GM19463 (cell line): ENCODE measurements around the gene MRTFA.
A peak's percentile ranks its signal among the peaks of the same experiment; 100 is the strongest.

Experiments used
- ATAC-seq: cut with Tn5 transposase; IDR thresholded peaks from one replicate; pipeline ENCODE4 v1.9.1; 2021; ENCODE audit warnings: mild to moderate bottlenecking, moderate library complexity; ENCODE audit not compliant: unreplicated experiment

The MRTFA gene

DNA sequence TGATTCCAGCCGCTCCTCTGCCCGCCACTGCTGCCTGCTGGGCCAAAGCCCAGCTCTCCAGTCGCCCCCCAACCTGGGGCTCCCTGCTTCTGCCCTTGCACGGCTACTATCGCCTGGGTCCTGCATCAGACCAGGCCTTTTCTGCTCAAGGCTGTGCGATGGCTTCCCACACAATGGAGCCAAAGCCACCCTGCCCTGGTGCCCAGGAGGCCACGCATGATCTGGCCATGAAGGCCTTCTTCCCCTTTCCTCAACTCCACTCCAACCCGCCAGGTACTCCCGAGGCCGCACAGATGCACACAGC lies 220.3 kb downstream of the MRTFA start:
- ATAC-seq, result no peak

- ATAC-seq, result no peak
Measured at GRCh38 chr22:40415531-40416266, 220.8 kb downstream of the MRTFA start.

DNA sequence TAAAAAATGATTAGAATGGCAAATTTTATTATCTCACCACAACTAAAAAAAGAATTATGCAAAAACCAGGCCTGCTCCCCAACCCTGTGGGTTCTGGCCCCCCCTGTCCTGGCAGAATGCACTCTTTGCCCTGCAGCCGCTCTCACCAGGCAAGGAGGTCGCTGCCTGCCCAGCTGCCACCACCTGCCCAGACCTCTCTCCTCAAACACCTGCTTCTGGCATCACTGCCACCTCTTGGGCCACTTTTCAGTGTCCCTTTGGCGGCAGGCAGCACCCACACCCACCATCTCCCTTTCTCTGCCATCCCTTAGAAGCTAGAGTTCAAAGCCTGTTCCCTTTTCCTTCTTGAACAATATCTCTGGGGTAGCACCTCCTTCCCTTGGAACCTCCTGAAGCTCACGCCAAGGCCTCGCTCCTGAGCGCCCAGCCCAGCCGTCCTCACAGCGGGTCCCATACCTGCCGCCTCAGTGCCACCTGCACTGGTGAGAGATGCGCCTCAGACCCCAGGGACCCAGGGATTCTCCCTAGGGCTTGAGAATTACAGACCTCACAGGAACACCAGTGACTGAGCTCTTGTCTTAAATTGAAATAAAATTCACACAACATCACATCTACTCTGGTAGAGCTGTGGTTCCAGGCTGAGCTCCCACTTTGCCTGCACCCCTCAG lies 221.5 kb downstream of the MRTFA start:
- ATAC-seq, result no peak

- no peak for ATAC-seq
Measured at GRCh38 chr22:40414311-40414710, 222.2 kb downstream of the MRTFA start.

- no peak for ATAC-seq
Measured at GRCh38 chr22:40413873-40414272, 222.6 kb downstream of the MRTFA start.

DNA sequence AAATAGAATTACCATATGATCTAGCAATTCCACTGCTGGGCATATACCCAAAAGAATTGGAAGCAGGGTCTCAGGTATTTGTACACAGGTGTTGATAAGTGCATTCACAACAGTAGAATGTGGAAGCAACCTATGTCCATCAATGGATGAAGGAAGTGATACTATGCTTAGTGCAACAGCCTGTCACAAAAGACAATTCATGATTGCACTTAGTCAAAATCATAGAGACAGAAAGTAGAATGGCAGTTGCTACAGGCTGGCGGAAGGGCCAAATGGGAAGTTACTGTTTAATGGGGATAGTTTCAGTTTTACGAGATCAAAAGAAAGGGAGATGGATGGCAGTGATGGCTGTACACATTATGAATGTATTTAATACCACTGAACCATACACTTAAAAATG lies 224.1 kb downstream of the MRTFA start:
- peak; percentile 60 for ATAC-seq

DNA sequence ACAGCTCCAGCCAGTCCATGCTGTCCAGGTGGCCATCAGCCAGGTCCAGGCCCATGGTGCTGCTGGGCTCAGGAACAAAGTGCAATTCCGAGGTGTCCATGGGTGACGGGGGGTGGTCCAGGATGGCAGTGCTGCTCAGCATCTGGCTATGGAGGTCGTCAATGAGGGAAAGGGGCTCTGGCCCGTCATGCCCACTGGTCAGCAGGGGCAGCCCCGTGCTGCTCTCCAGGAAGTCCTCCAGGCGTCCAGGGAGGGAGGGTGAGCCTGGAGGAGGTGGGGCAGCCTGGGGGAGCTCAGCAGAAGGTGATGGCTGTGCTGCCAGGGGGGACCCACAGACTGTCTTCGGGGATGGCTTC lies 225.0 kb downstream of the MRTFA start:
- ATAC-seq, result no peak

GRCh38 chr22:40410731-40411505 lies 225.6 kb downstream of the MRTFA start:
- no peak for ATAC-seq

GRCh38 chr22:40410272-40410671 lies 226.2 kb downstream of the MRTFA start:
- no peak for ATAC-seq

- ATAC-seq, result no peak
Measured at GRCh38 chr22:40409613-40410113, 226.9 kb downstream of the MRTFA start.

GRCh38 chr22:40408718-40409612 lies 227.6 kb downstream of the MRTFA start:
- ATAC-seq, result no peak

DNA sequence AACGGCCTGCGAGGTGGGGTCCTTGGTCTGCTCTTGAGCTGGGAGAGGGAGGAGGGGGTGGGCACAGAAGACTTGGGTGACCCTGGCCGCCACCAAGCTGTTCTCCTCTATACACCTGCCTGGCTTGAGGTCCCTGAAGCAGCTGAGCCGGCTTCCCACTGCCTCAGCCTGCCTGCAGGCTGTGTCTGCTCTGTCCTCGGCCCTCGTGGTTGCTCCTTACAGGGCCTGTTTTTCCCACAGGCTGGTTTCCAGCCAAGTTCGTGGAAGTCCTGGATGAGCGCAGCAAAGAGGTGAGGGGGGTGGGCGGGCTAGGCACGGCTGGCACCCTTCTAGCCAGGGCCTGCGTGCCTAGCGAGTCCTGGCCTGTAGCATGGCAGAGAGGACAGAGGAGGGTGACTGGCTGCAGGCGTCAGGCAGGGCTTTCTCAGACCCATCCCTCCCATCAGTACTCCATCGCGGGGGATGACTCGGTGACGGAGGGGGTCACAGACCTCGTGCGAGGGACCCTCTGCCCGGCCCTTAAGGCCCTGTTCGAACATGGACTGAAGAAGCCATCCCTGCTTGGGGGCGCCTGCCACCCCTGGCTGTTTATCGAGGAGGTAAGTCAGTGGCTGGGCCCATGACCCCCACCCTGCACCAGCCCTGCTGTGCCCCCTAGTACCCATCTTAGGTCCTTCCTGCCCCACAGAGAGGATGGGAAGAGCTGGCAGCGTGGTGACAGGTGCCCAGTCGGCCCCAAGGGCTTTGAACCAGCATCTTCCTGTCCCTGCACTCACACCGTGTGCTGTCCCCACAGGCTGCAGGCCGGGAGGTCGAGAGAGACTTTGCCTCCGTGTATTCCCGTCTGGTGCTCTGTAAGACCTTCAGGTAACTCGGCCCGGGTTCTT lies 228.4 kb downstream of the MRTFA start:
- ATAC-seq, result no peak

DNA sequence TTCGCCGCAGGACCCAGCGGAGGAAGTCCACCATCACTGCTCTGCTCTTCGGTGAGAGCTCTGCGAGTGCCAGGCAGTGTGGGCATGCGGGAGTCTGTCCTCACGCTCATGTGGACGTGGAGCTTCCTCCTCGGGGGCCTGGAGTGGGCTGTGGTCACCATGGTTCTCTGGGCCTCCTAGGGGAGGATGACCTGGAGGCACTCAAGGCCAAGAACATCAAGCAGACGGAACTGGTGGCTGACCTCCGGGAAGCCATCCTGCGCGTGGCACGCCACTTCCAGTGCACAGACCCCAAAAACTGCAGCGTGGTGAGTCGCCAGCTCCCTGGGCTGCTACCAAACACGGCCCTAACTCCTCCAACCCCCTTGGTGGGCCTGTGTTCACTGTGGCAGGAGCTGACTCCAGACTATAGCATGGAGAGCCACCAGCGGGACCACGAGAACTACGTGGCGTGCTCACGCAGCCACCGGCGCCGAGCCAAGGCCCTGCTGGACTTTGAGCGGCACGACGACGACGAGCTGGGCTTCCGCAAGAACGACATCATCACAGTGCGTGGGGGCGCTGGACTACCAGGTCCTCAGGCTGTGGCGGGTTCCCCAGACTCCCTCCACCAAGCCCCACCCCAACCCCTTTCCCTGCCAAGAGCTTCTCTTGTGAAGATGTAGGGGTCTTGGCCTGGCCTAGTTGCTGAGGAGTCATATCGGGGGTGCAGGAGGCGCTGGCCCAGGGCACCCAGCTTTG lies 229.3 kb downstream of the MRTFA start:
- no peak for ATAC-seq

DNA sequence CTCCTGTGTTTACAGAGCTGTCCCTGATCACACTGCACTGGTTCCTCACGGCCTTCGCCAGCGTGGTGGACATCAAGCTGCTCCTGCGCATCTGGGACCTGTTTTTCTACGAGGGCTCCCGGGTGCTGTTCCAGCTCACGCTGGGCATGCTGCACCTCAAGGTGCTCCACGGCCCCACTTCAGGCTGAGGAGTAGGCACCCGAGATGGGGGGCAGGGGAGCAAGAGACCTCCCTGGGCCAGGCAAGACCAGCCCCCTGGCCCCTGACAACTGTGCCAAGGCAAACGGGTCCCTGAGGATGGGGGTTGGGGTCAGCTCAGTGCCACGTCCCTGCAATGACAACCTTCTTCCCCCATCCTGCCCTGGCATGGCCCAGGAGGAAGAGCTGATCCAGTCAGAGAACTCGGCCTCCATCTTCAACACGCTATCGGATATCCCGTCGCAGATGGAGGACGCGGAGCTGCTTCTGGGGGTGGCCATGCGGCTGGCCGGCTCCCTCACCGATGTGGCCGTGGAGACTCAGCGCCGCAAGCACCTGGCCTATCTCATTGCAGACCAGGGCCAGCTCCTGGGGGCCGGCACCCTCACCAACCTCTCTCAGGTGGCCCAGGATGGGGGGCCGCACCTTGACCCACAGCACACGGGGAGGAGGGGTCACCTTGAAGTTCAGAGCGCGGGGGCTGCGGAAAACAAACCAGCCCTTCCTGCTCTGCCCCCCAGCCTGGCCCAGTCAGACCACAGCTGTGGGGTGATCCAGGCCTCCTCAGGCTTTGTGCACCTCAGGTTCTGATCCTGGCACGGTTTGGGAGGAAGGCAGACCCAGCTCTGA lies 230.2 kb downstream of the MRTFA start:
- ATAC-seq, result no peak

- ATAC-seq, result no peak
Measured at GRCh38 chr22:40405178-40406062, 231.1 kb downstream of the MRTFA start.

DNA sequence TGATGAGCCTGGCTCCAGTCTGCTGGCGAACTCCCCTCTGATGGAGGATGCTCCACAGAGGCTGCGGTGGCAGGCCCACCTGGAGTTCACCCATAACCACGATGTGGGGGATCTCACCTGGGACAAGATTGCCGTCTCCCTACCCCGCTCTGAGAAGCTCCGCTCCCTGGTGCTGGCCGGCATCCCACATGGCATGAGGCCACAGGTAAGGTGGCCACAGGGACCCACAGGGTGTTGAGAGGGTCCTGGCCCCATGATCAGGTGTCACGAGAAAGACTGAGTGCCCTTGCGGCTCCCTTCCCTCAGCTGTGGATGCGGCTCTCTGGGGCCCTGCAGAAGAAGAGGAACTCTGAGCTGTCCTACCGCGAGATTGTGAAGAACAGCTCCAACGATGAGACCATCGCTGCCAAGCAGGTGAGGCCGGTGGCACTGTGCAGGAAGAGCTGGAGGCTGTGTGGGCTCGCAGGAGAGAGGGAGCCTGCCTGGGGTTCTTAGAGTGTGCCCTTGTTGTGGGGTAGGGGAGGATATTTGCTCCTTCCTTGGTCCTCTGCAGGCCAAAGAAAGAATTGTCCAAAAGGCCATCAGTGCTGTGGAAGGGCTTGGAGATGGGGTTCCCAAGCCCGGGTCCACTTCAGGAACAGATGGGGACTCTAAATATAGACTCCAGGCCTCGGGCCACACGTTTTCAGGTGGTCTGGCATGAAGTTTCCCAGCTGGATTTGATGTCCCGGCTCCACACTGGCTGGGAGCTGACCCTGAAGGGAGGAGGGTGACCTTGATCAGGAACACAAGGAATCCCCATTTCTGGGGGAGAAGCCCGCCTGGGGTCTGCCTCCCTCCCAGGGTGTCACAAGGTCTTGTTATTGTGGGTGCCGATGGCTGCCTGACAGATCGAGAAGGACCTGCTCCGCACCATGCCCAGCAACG lies 232.0 kb downstream of the MRTFA start:
- ATAC-seq, result no peak
